ENCODE data around the gene FAH. TPM values are rescaled to one million over a fixed set of nuclear protein-coding genes. Genes with fewer than 3 reads are reported as not detected.

The FAH gene
- total RNA-seq, 1 donor from 2014 or later = 8.3 TPM

DNA sequence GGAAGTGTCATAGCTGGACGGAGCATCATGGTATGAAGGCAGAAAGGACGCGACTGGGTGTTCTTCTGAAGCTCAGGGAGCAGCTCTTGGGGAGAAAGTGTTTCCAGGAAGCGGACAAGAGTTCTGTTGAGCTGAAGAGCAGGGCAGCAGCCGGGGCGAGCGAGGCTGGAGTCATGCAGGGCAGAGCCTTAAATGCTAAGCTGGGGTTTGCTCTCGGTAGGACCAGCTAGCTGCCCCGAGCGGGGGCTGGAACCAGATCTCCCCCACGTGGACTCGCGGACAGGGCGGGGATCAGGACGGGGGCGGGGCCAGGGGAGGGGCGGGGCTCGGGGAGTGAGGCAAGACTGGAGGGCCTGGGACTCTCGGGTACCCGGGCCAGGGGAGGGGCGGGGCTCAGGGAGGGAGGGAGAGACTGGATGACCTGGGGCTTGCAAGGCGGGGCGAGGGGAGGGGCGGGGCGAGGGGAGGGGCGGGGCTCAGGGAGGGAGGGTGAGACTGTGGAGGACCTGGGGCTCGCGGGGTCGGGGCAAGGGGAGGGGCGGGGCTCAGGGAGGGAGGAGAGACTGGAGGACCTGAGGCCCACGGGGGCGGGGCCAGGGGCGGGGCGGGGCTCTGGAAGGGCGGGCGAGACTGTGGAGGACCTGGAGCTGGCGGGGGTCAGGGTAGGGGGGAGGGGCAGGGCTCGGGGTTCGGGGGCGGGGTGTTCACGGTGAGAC lies 461 bp upstream of the FAH start:
- peak; percentile 97 for DNase-seq (ENCODE audit: low spot score)
- H3K9ac ChIP-seq = no peak overlapping the region
- H3K4me3 Mint-ChIP-seq = peak overlapping the region; percentile 91
- H3K9me3 ChIP-seq (ENCODE audit: low read depth) = no peaks in the 10 kb centered on the region
- peak overlapping the region; percentile 68 for H2AFZ ChIP-seq (replicated peaks)
- no peak overlapping the region for H3K27ac Mint-ChIP-seq
- peak overlapping the region; percentile 66 for H3K4me3 ChIP-seq
- peaks cover 19% of the 10 kb centered on the region for H3F3A ChIP-seq (ENCODE audit: low read depth)
- no peak overlapping the region for H3K27ac ChIP-seq
- no peaks in the 10 kb centered on the region for H3K36me3 ChIP-seq
- TF ChIP-seq EZH2 (IDR thresholded peaks at IDR 0.05) = no peak
- TF ChIP-seq, protein P1, sequence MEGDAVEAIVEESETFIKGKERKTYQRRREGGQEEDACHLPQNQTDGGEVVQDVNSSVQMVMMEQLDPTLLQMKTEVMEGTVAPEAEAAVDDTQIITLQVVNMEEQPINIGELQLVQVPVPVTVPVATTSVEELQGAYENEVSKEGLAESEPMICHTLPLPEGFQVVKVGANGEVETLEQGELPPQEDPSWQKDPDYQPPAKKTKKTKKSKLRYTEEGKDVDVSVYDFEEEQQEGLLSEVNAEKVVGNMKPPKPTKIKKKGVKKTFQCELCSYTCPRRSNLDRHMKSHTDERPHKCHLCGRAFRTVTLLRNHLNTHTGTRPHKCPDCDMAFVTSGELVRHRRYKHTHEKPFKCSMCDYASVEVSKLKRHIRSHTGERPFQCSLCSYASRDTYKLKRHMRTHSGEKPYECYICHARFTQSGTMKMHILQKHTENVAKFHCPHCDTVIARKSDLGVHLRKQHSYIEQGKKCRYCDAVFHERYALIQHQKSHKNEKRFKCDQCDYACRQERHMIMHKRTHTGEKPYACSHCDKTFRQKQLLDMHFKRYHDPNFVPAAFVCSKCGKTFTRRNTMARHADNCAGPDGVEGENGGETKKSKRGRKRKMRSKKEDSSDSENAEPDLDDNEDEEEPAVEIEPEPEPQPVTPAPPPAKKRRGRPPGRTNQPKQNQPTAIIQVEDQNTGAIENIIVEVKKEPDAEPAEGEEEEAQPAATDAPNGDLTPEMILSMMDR (IDR thresholded peaks at IDR 0.05) = no peak
- TF ChIP-seq EZH2phosphoT487 (IDR thresholded peaks at IDR 0.05) = no peak
- no peaks in the 10 kb centered on the region for H3K36me3 Mint-ChIP-seq
- H3K4me2 ChIP-seq = peak overlapping the region; percentile 95
- H3K9me3 Mint-ChIP-seq = no peaks in the 10 kb centered on the region
- peaks cover 8% of the 10 kb centered on the region for H3K27me3 Mint-ChIP-seq (ENCODE audit: insufficient read depth, low read depth)
- H3K79me2 ChIP-seq (ENCODE audit: low read depth) = no peaks in the 10 kb centered on the region
- H3K4me1 Mint-ChIP-seq = peaks cover 33% of the 10 kb centered on the region
- H3K27me3 ChIP-seq = peaks cover 25% of the 10 kb centered on the region
- H4K20me1 ChIP-seq (ENCODE audit: low read depth) = no peaks in the 10 kb centered on the region
- H3K4me1 ChIP-seq = peaks cover 5% of the 10 kb centered on the region

DNA sequence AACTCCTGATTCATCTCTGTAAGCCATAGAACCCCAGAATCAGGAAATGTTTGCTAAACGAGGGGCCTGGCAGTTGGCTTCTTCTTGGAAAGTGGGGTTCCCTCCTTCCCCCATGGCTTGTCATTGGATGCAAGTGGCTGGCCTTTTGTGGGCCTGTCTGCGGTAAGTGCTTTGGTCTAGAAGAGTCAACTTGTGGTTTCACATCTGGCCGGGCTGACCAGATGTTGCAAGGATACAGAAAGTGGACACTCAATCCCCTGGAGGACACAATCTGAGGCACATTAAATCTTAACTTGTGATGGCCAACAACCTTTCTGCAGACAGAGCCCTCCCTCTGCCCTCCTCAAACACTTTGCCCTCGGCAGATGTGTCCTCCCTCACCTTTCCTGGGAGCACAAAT lies 1.1 kb downstream of the FAH start:
- Histone ChIP-seq H4K20me1 (ENCODE audit: low read depth) (no peaks in the 10 kb centered on the region), H3K27me3 (peaks cover 25% of the 10 kb centered on the region), H3K4me3 (peak overlapping the region; percentile 66), H3K4me2 (peak overlapping the region; percentile 95), H3K36me3 (no peaks in the 10 kb centered on the region), H3K79me2 (ENCODE audit: low read depth) (no peaks in the 10 kb centered on the region), H2AFZ (replicated peaks) (no peak overlapping the region), H3K9me3 (ENCODE audit: low read depth) (no peaks in the 10 kb centered on the region), H3K9ac (no peak overlapping the region), H3K27ac (no peak overlapping the region), H3F3A (ENCODE audit: low read depth) (peaks cover 19% of the 10 kb centered on the region), H3K4me1 (peaks cover 5% of the 10 kb centered on the region)
- no peaks in the 10 kb centered on the region for H3K9me3 Mint-ChIP-seq
- H3K27ac Mint-ChIP-seq = no peak overlapping the region
- H3K36me3 Mint-ChIP-seq = no peaks in the 10 kb centered on the region
- peaks cover 11% of the 10 kb centered on the region for H3K27me3 Mint-ChIP-seq (ENCODE audit: insufficient read depth, low read depth)
- no peak for DNase-seq (ENCODE audit: low spot score)
- no peak for TF ChIP-seq EZH2 (IDR thresholded peaks at IDR 0.05)
- TF ChIP-seq, protein P1 (IDR thresholded peaks at IDR 0.05) = no peak
- no peak for TF ChIP-seq EZH2phosphoT487 (IDR thresholded peaks at IDR 0.05)
- H3K4me3 Mint-ChIP-seq = peak overlapping the region; percentile 91
- H3K4me1 Mint-ChIP-seq = peaks cover 33% of the 10 kb centered on the region

DNA sequence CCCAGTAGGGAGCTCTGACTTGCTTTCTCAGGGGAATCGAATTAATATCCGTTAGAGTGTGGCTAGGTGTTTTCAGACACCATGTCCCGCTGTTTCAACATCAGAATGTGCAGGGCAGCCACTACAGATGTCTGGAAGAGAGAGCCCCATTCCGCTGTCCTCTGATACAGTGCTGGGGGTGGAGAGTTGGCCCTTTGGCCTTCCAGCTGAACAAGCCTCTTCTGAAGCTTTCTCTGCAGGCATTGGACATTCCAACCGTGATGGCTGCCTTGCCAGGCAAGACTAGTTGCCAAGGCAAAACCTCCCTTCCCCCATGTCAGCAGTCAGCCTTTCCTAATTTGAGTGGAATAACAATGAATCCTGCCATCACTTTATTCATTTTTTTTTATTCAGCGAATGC lies 1.5 kb downstream of the FAH start:
- H3F3A ChIP-seq (ENCODE audit: low read depth) = peaks cover 19% of the 10 kb centered on the region
- H3K9ac ChIP-seq = no peak overlapping the region
- peak overlapping the region; percentile 87 for H3K27ac Mint-ChIP-seq
- H2AFZ ChIP-seq (replicated peaks) = no peak overlapping the region
- no peaks in the 10 kb centered on the region for H3K36me3 Mint-ChIP-seq
- H3K4me3 ChIP-seq = no peak overlapping the region
- peaks cover 11% of the 10 kb centered on the region for H3K27me3 Mint-ChIP-seq (ENCODE audit: insufficient read depth, low read depth)
- no peaks in the 10 kb centered on the region for H3K9me3 ChIP-seq (ENCODE audit: low read depth)
- H3K79me2 ChIP-seq (ENCODE audit: low read depth) = no peaks in the 10 kb centered on the region
- peaks cover 33% of the 10 kb centered on the region for H3K4me1 Mint-ChIP-seq
- H3K4me1 ChIP-seq = peaks cover 5% of the 10 kb centered on the region
- peak; percentile 32 for DNase-seq (ENCODE audit: low spot score)
- H3K4me3 Mint-ChIP-seq = peak overlapping the region; percentile 91
- H4K20me1 ChIP-seq (ENCODE audit: low read depth) = no peaks in the 10 kb centered on the region
- TF ChIP-seq EZH2 (IDR thresholded peaks at IDR 0.05) (no peak), EZH2phosphoT487 (IDR thresholded peaks at IDR 0.05) (no peak)
- TF ChIP-seq, protein P1 (IDR thresholded peaks at IDR 0.05) = no peak
- no peak overlapping the region for H3K27ac ChIP-seq
- no peaks in the 10 kb centered on the region for H3K36me3 ChIP-seq
- H3K4me2 ChIP-seq = peak overlapping the region; percentile 17
- peaks cover 25% of the 10 kb centered on the region for H3K27me3 ChIP-seq
- H3K9me3 Mint-ChIP-seq = no peaks in the 10 kb centered on the region
